NCI-H2171 treated with DMSO at 0.1 percent for 48 hours (cell line): ENCODE results near the gene MEI4.

Source experiments
- DNase-seq: peaks from one replicate; lab custom pipeline; 2025; lab: John Stamatoyannopoulos, UW

The MEI4 gene

GRCh38 chr6:77972334-77972733, 319.5 kb downstream of the MEI4 start:
- DNase-seq = no peak
